Mesenchymal stem cell (in vitro differentiated cells and primary cell): ENCODE data around the gene CD109.
"Not testable (repeated sequence)": the region's sequence is repeated elsewhere in the genome, so short reads cannot be mapped to it uniquely, and the experiment has no call there.

Experiments
- DNase-seq: peaks from one replicate; pipeline ENCODE4 v3.0.0-alpha.2; 2013
- H2AFZ ChIP-seq: one replicate; pipeline ENCODE4 v1.6.1; 2013; ENCODE audit warnings: low read depth, mild to moderate bottlenecking, control low read depth, inconsistent platforms, low read length, moderate library complexity
- H2AK5ac ChIP-seq: 2 replicates; pipeline ENCODE4 v1.6.1; 2013; ENCODE audit warnings: low read length, moderate library complexity, mild to moderate bottlenecking, inconsistent platforms; ENCODE audit not compliant: severe bottlenecking
- H2BK120ac ChIP-seq: one replicate; pipeline ENCODE4 v1.6.1; 2013; ENCODE audit warnings: low read depth, mild to moderate bottlenecking, inconsistent platforms, low read length, moderate library complexity
- H2BK12ac ChIP-seq, 2 experiments: one replicate each; pipeline ENCODE4 v1.6.1; 2013; ENCODE audit warnings: inconsistent platforms in 2 of 2, low read length in 2 of 2, mild to moderate bottlenecking in 2 of 2, moderate library complexity in 2 of 2, control low read depth in 1 of 2
- H2BK15ac ChIP-seq: one replicate; pipeline ENCODE4 v1.6.1; 2013; ENCODE audit warnings: mild to moderate bottlenecking, low read depth, inconsistent platforms; ENCODE audit not compliant: poor library complexity, severe bottlenecking
- H2BK5ac ChIP-seq: 2 replicates; pipeline ENCODE4 v1.6.1; 2013; ENCODE audit warnings: low read depth, mild to moderate bottlenecking, low read length, control low read depth, inconsistent platforms; ENCODE audit not compliant: poor library complexity, severe bottlenecking
- H3K14ac ChIP-seq, 2 experiments: one replicate each; pipeline ENCODE4 v1.6.1; 2013; ENCODE audit warnings: inconsistent platforms in 2 of 2, low read length in 2 of 2, control low read depth in 1 of 2, mild to moderate bottlenecking in 1 of 2, moderate library complexity in 1 of 2
- H3K18ac ChIP-seq, 2 experiments: one replicate each; pipeline ENCODE4 v1.6.1; 2013; ENCODE audit warnings: inconsistent platforms in 2 of 2, low read length in 2 of 2, control low read depth in 1 of 2, low read depth in 1 of 2, mild to moderate bottlenecking in 1 of 2
- H3K23ac ChIP-seq, 2 experiments: one replicate each; pipeline ENCODE4 v1.6.1; 2013; ENCODE audit warnings: inconsistent platforms in 2 of 2, low read length in 2 of 2, mild to moderate bottlenecking in 2 of 2, moderate library complexity in 2 of 2, control low read depth in 1 of 2
- H3K27ac ChIP-seq: 2 replicates; pipeline ENCODE4 v1.5.1; 2013; ENCODE audit warnings: mild to moderate bottlenecking, moderate library complexity, low read length, control low read depth, inconsistent platforms; ENCODE audit not compliant: poor library complexity, severe bottlenecking
- H3K27me3 ChIP-seq, 2 experiments: 2 replicates each; pipeline versions ENCODE4 v1.6.1 to v1.7.0; 2013; ENCODE audit warnings: low read length in 2 of 2, mild to moderate bottlenecking in 2 of 2, moderate library complexity in 2 of 2, control low read depth in 1 of 2, inconsistent platforms in 1 of 2; ENCODE audit not compliant: control insufficient read depth in 1 of 2, insufficient read depth in 1 of 2
- H3K36me3 ChIP-seq, 2 experiments: 2 replicates each; pipeline versions ENCODE4 v1.6.1 to v1.7.0; 2013; ENCODE audit warnings: low read length in 2 of 2, control low read depth in 1 of 2, inconsistent platforms in 1 of 2, low read depth in 1 of 2, mild to moderate bottlenecking in 1 of 2; ENCODE audit not compliant: insufficient read depth in 2 of 2, control insufficient read depth in 1 of 2
- H3K4ac ChIP-seq, 2 experiments: one replicate each; pipeline ENCODE4 v1.6.1; 2013; ENCODE audit warnings: inconsistent platforms in 2 of 2, low read length in 2 of 2, mild to moderate bottlenecking in 2 of 2, moderate library complexity in 2 of 2, control low read depth in 1 of 2, low read depth in 1 of 2
- H3K4me1 ChIP-seq: 2 replicates; pipeline ENCODE4 v1.6.1; 2013; ENCODE audit warnings: low read depth, low read length, control low read depth; ENCODE audit not compliant: control insufficient read depth, insufficient read depth
- H3K4me2 ChIP-seq: 2 replicates; pipeline ENCODE4 v1.6.1; 2013; ENCODE audit warnings: low read length, mild to moderate bottlenecking, inconsistent platforms; ENCODE audit not compliant: poor library complexity, severe bottlenecking
- H3K4me3 ChIP-seq, 2 experiments: 2 replicates each; pipeline versions ENCODE4 v1.5.1 to v1.7.0; 2013; ENCODE audit warnings: low read length in 2 of 2, mild to moderate bottlenecking in 2 of 2, control low read depth in 1 of 2, low read depth in 1 of 2; ENCODE audit not compliant: insufficient read depth in 1 of 2
- H3K79me1 ChIP-seq: replicated peaks from 2 replicates; pipeline ENCODE4 v1.6.1; 2013; ENCODE audit warnings: mild to moderate bottlenecking, control low read depth, low read length, inconsistent platforms; ENCODE audit not compliant: poor library complexity, severe bottlenecking
- H3K9ac ChIP-seq: 2 replicates; pipeline ENCODE4 v1.7.0; 2013; ENCODE audit warnings: mild to moderate bottlenecking, low read length, moderate library complexity
- H3K9me3 ChIP-seq: 2 replicates; pipeline ENCODE4 v1.7.0; 2013; ENCODE audit warnings: mild to moderate bottlenecking, low read length; ENCODE audit not compliant: control insufficient read depth
- H4K8ac ChIP-seq: one replicate; pipeline ENCODE4 v1.6.1; 2013; ENCODE audit warnings: inconsistent platforms, mild to moderate bottlenecking, low read length, moderate library complexity
- H4K91ac ChIP-seq: one replicate; pipeline ENCODE4 v1.6.1; 2013; ENCODE audit warnings: mild to moderate bottlenecking, low read length, inconsistent platforms
- WGBS: methylation state at CpG from one replicate; pipeline ENCODE4 v1.1.7; 2013; ENCODE audit warnings: mixed read lengths; 5-methylcytosine and 5-hydroxymethylcytosine counted together

The CD109 gene

DNA sequence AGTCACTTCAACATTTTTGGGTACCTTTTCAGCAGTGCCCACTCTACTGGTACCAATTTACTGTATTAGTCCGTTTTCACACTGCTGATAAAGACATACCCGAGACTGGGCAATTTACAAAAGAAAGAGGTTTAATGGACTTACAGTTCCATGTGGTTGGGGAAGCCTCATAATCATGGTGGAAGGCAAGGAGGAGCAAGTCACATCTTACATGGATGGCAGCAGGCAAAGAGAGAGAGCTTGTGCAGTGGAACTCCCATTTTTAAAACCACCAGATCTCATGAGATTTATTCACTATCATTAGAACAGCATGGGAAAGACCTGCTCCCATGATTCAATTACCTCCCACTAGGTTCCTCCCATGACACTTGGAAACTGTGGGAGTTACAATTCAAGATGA is 12.4 kb upstream of the CD109 start:
- not testable (repeated sequence) for H2AK5ac ChIP-seq, H2BK120ac ChIP-seq, H3K27me3 ChIP-seq, H3K4me1 ChIP-seq, H3K9me3 ChIP-seq, H3K4me2 ChIP-seq, H4K91ac ChIP-seq, H3K23ac ChIP-seq, H3K4me3 ChIP-seq, DNase-seq, H3K9ac ChIP-seq, H2AFZ ChIP-seq, H3K27ac ChIP-seq, H3K36me3 ChIP-seq, H3K79me1 ChIP-seq, H3K18ac ChIP-seq, H3K4ac ChIP-seq, H3K14ac ChIP-seq, H4K8ac ChIP-seq, H2BK5ac ChIP-seq, H2BK15ac ChIP-seq, H2BK12ac ChIP-seq
- WGBS = 100% methylated on average over 1 of the region's 2 CpGs

DNA sequence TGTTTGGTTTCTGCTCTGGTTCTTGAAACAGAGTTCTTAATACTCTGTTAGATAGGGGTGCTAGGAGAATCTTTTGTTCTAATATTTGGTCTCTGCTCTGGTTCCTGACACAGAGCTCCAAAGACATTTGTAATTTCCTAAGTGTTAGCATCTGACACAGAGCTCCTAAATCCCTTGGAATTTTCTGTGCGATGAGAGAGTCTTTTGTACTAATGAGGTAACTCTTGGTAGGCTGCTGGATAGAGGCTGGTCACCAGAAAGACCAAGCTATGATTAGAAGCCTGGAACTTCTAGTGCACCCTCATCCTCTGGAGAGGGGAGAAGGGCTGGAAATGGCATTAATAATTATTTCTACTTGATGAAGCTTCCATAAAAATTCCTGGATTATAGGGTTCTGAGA is 7.7 kb upstream of the CD109 start:
- Histone ChIP-seq H3K36me3 (no peaks in the 10 kb centered on the region), H2BK12ac (no peak overlapping the region), H3K14ac (no peak overlapping the region), H3K18ac (no peak overlapping the region), H3K4me1 (peaks cover 3% of the 10 kb centered on the region), H2BK5ac (no peak overlapping the region), H4K91ac (no peak overlapping the region), H3K9me3 (no peaks in the 10 kb centered on the region), H2BK15ac (no peak overlapping the region), H3K79me1 (peaks cover 3% of the 10 kb centered on the region), H3K27me3 (no peaks in the 10 kb centered on the region), H3K27ac (no peak overlapping the region), H3K4me3 (no peak overlapping the region), H2AFZ (no peak overlapping the region), H3K4me2 (no peak overlapping the region), H2AK5ac (no peak overlapping the region), H2BK120ac (no peak overlapping the region), H3K4ac (no peak overlapping the region), H3K23ac (no peak overlapping the region), H3K9ac (no peak overlapping the region), H4K8ac (no peak overlapping the region)
- WGBS = 96% methylated on average over 1 of the region's 1 CpG
- no peak for DNase-seq

DNA sequence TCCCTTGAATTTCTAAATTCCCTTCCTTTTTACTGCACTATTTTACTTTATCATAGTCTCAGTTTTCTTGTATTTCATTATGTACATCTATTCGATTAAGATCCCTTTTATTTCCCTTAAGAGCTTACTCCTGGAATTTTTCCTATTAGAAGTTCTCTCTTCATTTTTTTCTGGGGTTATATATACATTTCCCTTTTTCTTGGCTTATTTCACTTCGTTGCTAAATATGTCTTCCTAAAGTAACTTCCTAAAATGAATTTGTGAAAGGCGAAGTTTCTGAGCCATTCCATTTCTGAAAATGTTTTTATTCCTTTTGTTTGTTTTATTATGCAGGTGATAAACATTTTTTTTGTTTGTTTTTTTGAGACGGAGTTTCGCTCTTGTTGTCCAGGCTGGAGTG is 5.9 kb upstream of the CD109 start:
- Histone ChIP-seq H3K4ac (no peak overlapping the region), H3K14ac (no peak overlapping the region), H3K9me3 (no peaks in the 10 kb centered on the region), H3K4me1 (peaks cover 6% of the 10 kb centered on the region), H3K18ac (no peak overlapping the region), H2BK12ac (no peak overlapping the region), H3K79me1 (peaks cover 3% of the 10 kb centered on the region), H2AFZ (no peak overlapping the region), H3K9ac (no peak overlapping the region), H2BK120ac (no peak overlapping the region), H2BK5ac (no peak overlapping the region), H2BK15ac (no peak overlapping the region), H4K91ac (no peak overlapping the region), H3K4me3 (no peak overlapping the region), H3K27ac (no peak overlapping the region), H2AK5ac (no peak overlapping the region), H3K4me2 (no peak overlapping the region), H4K8ac (no peak overlapping the region), H3K36me3 (no peaks in the 10 kb centered on the region), H3K27me3 (no peaks in the 10 kb centered on the region), H3K23ac (no peak overlapping the region)
- no peak for DNase-seq
- 97% methylated on average over 3 of the region's 5 CpGs for WGBS

DNA sequence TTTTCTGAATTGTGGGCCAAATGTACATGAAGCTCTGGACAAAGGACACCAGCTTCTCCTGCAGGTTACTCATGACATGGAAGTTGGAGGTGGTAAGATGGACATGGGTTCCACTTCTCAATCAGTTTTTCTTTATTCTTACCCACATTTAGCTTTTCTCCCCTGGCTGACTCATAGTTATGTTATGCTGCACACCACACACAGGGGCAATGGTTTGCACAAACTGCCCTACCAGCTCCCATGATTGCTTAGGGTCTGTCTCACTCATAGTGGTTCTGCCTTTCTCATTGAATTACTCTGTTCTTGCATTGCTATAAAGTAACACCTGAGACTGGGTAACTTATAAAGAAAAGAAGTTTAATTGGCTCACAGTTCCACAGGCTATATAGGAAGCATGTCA is 4.5 kb upstream of the CD109 start:
- Histone ChIP-seq H2BK15ac (no peak overlapping the region), H3K27me3 (no peaks in the 10 kb centered on the region), H3K14ac (no peak overlapping the region), H2AK5ac (no peak overlapping the region), H3K36me3 (no peaks in the 10 kb centered on the region), H3K18ac (no peak overlapping the region), H2BK120ac (no peak overlapping the region), H4K8ac (no peak overlapping the region), H3K4me1 (peaks cover 8% of the 10 kb centered on the region), H2AFZ (no peak overlapping the region), H3K27ac (no peak overlapping the region), H3K4ac (no peak overlapping the region), H3K23ac (no peak overlapping the region), H3K4me3 (no peak overlapping the region), H2BK5ac (no peak overlapping the region), H2BK12ac (peak overlapping the region in 1 of 2 experiments; percentile 18), H3K79me1 (peaks cover 3% of the 10 kb centered on the region), H4K91ac (no peak overlapping the region), H3K9me3 (no peaks in the 10 kb centered on the region), H3K9ac (no peak overlapping the region), H3K4me2 (no peak overlapping the region)
- peak; percentile 31 for DNase-seq
